HK-2 (cell line): ENCODE data around the gene CCSAP.

Experiments
- DNase-seq: peaks from one replicate; pipeline ENCODE4 v3.0.0-alpha.2; 2018; ENCODE audit not compliant: unreplicated experiment

CCSAP gene

GRCh38 chr1:229287267-229287666 is 55.6 kb downstream of the CCSAP start:
- no peak for DNase-seq

DNA sequence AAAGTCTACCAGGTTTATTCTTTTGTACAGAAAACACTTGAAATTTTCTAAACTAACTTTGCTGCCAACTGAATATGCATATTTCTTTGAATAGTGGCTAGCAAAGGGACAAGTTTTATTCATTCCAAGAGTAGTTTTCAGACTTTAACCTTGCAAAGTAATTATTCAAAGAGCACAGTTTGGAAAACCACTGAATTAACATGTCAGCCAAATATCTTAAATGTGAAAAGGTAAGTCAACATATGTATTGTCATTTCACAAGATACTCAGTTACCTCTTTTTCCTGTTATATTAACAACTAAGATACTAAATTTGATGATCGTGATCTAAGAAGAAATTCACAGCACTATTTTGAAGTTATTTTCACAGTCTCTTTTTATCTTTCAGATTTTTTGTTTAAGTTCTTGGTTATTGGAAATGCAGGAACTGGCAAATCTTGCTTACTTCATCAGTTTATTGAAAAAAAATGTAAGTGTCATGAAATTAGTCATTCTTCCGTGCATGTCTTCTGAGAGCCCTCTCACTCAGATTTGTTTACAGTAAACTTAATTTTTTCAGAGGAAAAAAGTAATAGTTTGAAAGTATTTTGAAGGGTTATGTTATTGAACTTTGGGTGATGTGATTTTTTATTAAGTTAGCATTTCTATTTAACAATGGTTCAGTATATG is 56.6 kb downstream of the CCSAP start:
- DNase-seq = no peak

- no peak for DNase-seq
Measured at GRCh38 chr1:229285440-229285839, 57.4 kb downstream of the CCSAP start.

DNA sequence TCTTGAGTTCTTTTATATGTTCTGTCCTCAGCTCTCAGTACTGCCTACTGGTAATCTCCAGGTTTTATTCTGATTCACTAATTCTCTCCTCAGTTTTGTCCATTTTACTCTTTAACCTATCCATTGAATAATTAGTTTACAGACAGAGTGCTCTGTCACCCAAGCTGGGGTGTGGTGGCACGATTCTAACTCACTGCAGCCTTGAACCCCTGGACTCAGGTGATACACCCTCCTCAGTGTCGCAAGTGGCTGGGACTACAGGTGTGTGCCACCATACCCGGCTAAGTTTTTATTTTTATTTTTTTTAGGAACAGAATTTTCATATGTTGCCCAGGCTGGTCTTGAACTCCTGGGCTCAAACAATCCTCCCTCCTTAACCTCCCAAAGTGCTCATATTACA is 58.0 kb downstream of the CCSAP start:
- DNase-seq = no peak

GRCh38 chr1:229283183-229283611 is 59.6 kb downstream of the CCSAP start:
- no peak for DNase-seq

DNA sequence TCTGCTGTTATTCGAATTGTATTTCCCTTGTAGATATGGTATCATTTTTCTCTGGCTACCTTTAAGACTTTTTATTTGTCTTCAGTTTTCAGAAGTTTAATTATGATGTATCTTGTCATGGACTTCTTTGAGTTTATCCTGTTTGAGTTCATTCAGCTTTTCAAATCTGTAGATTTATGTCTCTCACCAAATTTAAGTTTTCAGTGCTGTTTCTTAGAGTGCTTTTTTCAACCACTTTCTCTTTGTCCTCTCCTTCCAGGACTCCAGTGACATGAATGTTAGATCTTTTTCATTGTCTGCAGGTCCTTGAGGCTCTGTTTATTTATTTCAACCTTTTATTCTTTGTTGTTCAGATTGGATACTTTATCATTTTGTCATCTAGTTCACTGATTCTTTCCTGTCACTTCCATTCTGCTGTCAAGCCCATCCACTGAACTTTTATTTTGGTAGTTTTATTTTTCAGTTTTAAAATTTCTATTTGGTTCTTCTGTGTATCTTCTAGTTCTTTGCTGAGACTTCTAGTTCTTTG is 60.5 kb downstream of the CCSAP start:
- DNase-seq = no peak

- no peak for DNase-seq
Measured at GRCh38 chr1:229281339-229281926, 61.4 kb downstream of the CCSAP start.

- no peak for DNase-seq
Measured at GRCh38 chr1:229280921-229281320, 61.9 kb downstream of the CCSAP start.

GRCh38 chr1:229280037-229280828 is 62.6 kb downstream of the CCSAP start:
- DNase-seq = no peak

DNA sequence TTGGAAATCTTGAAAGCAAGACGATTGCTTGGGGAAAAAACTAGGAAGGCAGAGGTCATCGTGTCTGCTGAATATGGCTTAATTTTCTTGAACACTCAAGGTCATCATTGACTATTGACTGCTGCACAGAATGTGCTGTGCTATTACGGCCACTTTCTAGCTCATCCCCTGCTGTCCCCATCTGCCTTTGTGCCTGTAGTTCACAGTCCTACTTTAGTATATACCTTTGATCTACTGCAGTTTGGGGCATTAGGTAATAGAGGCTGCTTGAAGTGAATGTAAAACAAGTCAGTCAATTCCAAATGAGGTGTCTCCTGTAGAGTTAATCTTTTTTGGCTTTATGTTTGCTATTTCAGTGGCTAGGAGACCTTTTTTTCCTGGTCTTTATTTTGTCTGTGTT is 63.6 kb downstream of the CCSAP start:
- no peak for DNase-seq

DNA sequence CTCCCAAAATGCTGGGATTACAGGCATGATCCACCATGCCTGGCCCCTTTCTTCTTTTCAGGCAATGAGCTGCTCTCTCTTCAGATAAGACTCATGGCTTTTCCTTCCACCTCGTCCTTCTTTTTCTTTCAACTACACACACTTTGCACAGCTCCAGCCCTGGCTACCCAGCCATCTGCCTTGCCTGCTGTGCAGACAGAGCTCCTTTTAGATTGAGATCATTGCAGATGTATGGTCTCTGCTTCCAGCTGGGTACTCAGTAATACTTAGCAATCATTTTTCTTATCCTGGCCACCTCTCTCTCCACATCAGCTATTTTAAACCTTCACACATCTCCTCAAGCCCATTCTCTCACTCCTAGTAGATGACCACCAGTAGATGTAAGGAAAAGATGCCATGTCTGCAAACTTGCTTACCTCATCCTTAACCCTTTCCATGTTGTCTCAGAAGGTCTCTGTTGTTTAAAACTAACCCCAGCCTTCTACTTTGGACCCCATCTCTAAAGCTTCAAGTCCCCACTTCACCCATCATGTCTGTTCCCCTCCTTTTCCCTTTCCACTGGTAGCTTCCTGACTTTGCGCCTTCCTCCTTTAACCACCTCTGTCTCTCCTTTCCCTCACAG is 64.6 kb downstream of the CCSAP start:
- DNase-seq = no peak

DNA sequence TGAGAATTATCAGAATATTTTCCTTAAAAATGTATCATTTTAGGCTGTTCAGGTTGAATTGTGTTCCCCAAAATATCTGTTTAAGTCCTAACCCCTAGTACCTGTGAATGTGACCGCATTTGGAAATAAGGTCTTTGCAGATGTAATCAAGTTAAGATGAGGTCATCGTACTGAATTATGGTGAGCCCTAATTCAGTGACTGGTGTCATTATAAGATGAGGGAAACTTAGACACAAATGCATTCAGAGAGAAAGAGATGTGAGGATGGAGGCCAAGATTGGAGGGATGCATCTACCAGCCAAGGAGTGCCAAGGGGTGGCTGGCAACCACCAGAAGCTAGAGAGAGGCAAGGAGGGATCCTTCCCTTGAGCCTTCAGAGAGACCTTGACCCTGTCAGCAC is 67.8 kb downstream of the CCSAP start:
- DNase-seq = no peak

- DNase-seq = no peak
Measured at GRCh38 chr1:229273507-229274232, 69.2 kb downstream of the CCSAP start.

- no peak for DNase-seq
Measured at GRCh38 chr1:229272164-229273158, 70.4 kb downstream of the CCSAP start.

- no peak for DNase-seq
Measured at GRCh38 chr1:229271448-229272159, 71.2 kb downstream of the CCSAP start.
